ENCODE data around the gene GDF10. TPM values are rescaled to one million over a fixed set of nuclear protein-coding genes. Genes with fewer than 3 reads are reported as not detected.

The GDF10 gene
- total and polyA plus RNA-seq, 2 donors (not counting 1 experiment from before 2014, with no cell fraction given) = not detected

- Histone ChIP-seq H3K9ac (ENCODE audit: low read length) (no peak overlapping the region), H3K36me3 (replicated peaks in 1 of 2; ENCODE audit: control extremely low read depth in 1 of 2, control insufficient read depth in 1 of 2, extremely low read depth in 1 of 2, insufficient read depth in 2 of 2, low read length in 1 of 2) (no peaks in the 10 kb centered on the region), H3K4me3 (ENCODE audit: control extremely low read depth in 1 of 5, extremely low read depth in 1 of 5, insufficient read depth in 1 of 5, low read depth in 2 of 5, low read length in 4 of 5) (no peak overlapping the region), H2AFZ (ENCODE audit: insufficient read depth, low read depth, low read length, poor library complexity, severe bottlenecking) (no peak overlapping the region), H3K79me2 (ENCODE audit: control insufficient read depth, insufficient read depth, low read length) (no peaks in the 10 kb centered on the region), H3K27me3 (replicated peaks in 1 of 4; ENCODE audit: control extremely low read depth in 1 of 4, control insufficient read depth in 3 of 4, insufficient read depth in 4 of 4, low read length in 3 of 4) (no peaks in the 10 kb centered on the region), H3K4me2 (replicated peaks; ENCODE audit: low read depth, low read length, poor library complexity, severe bottlenecking) (no peak overlapping the region), H3K27ac (ENCODE audit: low read length in 2 of 2) (no peak overlapping the region), H3K4me1 (ENCODE audit: control insufficient read depth in 2 of 2, insufficient read depth in 2 of 2, low read length in 2 of 2) (no peaks in the 10 kb centered on the region), H4K20me1 (ENCODE audit: control insufficient read depth, insufficient read depth, low read length, poor library complexity, severe bottlenecking) (no peaks in the 10 kb centered on the region), H3K9me3 (ENCODE audit: control extremely low read depth in 1 of 3, control insufficient read depth in 2 of 3, insufficient read depth in 1 of 3, low read length in 2 of 3) (no peaks in the 10 kb centered on the region)
- 92% methylated on average over 7 of the region's 9 CpGs for WGBS (ENCODE audit: insufficient coverage)
- intact Hi-C loops (cut with micrococcal nuclease) = no loop called here
- CTCF ChIA-PET = interaction anchor here (1.1 to 10.0 kb wide), 5 partner anchors 9 to 295 kb away, joined by 4 to 201 read pairs (median 5); no protein-coding TSS in a partner anchor
- H3K4me3 Mint-ChIP-seq = no peak overlapping the region
- H3K27me3 Mint-ChIP-seq = peaks cover 3% of the 10 kb centered on the region
- no peaks in the 10 kb centered on the region for H3K9me3 Mint-ChIP-seq (ENCODE audit: insufficient read depth)
- H3K27ac Mint-ChIP-seq = no peak overlapping the region
- TF ChIP-seq, protein P1, sequence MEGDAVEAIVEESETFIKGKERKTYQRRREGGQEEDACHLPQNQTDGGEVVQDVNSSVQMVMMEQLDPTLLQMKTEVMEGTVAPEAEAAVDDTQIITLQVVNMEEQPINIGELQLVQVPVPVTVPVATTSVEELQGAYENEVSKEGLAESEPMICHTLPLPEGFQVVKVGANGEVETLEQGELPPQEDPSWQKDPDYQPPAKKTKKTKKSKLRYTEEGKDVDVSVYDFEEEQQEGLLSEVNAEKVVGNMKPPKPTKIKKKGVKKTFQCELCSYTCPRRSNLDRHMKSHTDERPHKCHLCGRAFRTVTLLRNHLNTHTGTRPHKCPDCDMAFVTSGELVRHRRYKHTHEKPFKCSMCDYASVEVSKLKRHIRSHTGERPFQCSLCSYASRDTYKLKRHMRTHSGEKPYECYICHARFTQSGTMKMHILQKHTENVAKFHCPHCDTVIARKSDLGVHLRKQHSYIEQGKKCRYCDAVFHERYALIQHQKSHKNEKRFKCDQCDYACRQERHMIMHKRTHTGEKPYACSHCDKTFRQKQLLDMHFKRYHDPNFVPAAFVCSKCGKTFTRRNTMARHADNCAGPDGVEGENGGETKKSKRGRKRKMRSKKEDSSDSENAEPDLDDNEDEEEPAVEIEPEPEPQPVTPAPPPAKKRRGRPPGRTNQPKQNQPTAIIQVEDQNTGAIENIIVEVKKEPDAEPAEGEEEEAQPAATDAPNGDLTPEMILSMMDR (IDR thresholded peaks at IDR 0.05) = no peak
- TF ChIP-seq EZH2 (IDR thresholded peaks at IDR 0.05; ENCODE audit: borderline replicate concordance, insufficient read depth, low read depth, low read length, poor library complexity, severe bottlenecking) = no peak
- H3K4me1 Mint-ChIP-seq = no peaks in the 10 kb centered on the region
- POLR2A ChIA-PET = no interaction called here
- no peak for DNase-seq
- ATAC-seq (ENCODE audit: low read depth) = no peak
These were observed 14.5 kb downstream of the GDF10 start for GRCh38 chr10:47314416-47314970.

DNA sequence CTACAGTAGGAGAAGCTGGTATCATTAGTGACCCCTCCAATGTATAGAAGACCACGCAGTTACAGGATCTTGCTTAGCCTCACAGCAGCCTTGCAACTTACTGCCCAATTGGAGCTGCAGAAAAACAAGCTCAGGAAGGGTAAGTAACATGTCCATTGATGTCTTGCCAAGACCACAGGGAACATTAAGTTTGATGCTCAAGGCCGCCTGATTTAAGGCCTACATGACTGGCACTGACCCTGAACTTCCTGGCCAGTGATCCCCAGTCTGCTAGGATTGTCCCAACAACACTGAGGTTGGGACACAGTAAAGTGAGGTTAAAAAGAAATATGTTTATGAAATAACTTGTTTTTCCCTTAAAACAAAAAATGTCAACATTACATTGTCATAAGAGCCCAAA is 15.4 kb downstream of the GDF10 start:
- 89% methylated on average over 2 of the region's 2 CpGs for WGBS (ENCODE audit: insufficient coverage)
- H3K27ac Mint-ChIP-seq = no peak overlapping the region

More for the DNA sequence above, 15.4 kb downstream of the GDF10 start:
- intact Hi-C loops (cut with micrococcal nuclease) = no loop called here
- Histone ChIP-seq H3K36me3 (replicated peaks in 1 of 2; ENCODE audit: control extremely low read depth in 1 of 2, control insufficient read depth in 1 of 2, extremely low read depth in 1 of 2, insufficient read depth in 2 of 2, low read length in 1 of 2) (no peaks in the 10 kb centered on the region), H3K9ac (ENCODE audit: low read length) (no peak overlapping the region), H2AFZ (ENCODE audit: insufficient read depth, low read depth, low read length, poor library complexity, severe bottlenecking) (no peak overlapping the region), H3K4me2 (replicated peaks; ENCODE audit: low read depth, low read length, poor library complexity, severe bottlenecking) (no peak overlapping the region), H3K79me2 (ENCODE audit: control insufficient read depth, insufficient read depth, low read length) (no peaks in the 10 kb centered on the region), H4K20me1 (ENCODE audit: control insufficient read depth, insufficient read depth, low read length, poor library complexity, severe bottlenecking) (no peaks in the 10 kb centered on the region), H3K27me3 (replicated peaks in 1 of 4; ENCODE audit: control extremely low read depth in 1 of 4, control insufficient read depth in 3 of 4, insufficient read depth in 4 of 4, low read length in 3 of 4) (no peaks in the 10 kb centered on the region), H3K27ac (ENCODE audit: low read length in 2 of 2) (no peak overlapping the region), H3K4me3 (ENCODE audit: control extremely low read depth in 1 of 5, extremely low read depth in 1 of 5, insufficient read depth in 1 of 5, low read depth in 2 of 5, low read length in 4 of 5) (no peak overlapping the region), H3K9me3 (ENCODE audit: control extremely low read depth in 1 of 3, control insufficient read depth in 2 of 3, insufficient read depth in 1 of 3, low read length in 2 of 3) (no peaks in the 10 kb centered on the region), H3K4me1 (ENCODE audit: control insufficient read depth in 2 of 2, insufficient read depth in 2 of 2, low read length in 2 of 2) (no peaks in the 10 kb centered on the region)
- Mint-ChIP-seq H3K9me3 (ENCODE audit: insufficient read depth) (no peaks in the 10 kb centered on the region), H3K4me3 (no peak overlapping the region), H3K4me1 (no peaks in the 10 kb centered on the region), H3K27me3 (peaks cover 3% of the 10 kb centered on the region)
- TF ChIP-seq, protein P1 (IDR thresholded peaks at IDR 0.05) = no peak
- TF ChIP-seq EZH2 (IDR thresholded peaks at IDR 0.05; ENCODE audit: borderline replicate concordance, insufficient read depth, low read depth, low read length, poor library complexity, severe bottlenecking) = no peak
- DNase-seq (no peak), ATAC-seq (ENCODE audit: low read depth) (no peak)
- CTCF ChIA-PET = interaction anchor here (1.7 to 10.0 kb wide), 3 partner anchors 9 to 290 kb away, joined by 4 to 201 read pairs (median 83); no protein-coding TSS in a partner anchor
- POLR2A ChIA-PET = no interaction called here
